T-helper 9 cell (primary cell): ENCODE measurements around the gene KIF5C.
"Not testable (repeated sequence)": the region's sequence is repeated elsewhere in the genome, so short reads cannot be mapped to it uniquely, and the experiment has no call there.

Experiments
- DNase-seq: peaks from one replicate; pipeline ENCODE4 v3.0.0-alpha.2; 2020
- total RNA-seq, 2 donors: gene quantifications; one replicate each; lab custom pipeline; 2026; lab: John Stamatoyannopoulos, UW

KIF5C gene
- 97.0 to 131 reads per million in 2 donors for total RNA-seq

- peak; percentile 90 for DNase-seq
These were observed at the start of gene KIF5C for GRCh38 chr2:148874868-148875341. TSS of gene KIF5C (plus strand) at chr2:148875227. CDS start at chr2:148875618, 391 bp downstream.

DNA sequence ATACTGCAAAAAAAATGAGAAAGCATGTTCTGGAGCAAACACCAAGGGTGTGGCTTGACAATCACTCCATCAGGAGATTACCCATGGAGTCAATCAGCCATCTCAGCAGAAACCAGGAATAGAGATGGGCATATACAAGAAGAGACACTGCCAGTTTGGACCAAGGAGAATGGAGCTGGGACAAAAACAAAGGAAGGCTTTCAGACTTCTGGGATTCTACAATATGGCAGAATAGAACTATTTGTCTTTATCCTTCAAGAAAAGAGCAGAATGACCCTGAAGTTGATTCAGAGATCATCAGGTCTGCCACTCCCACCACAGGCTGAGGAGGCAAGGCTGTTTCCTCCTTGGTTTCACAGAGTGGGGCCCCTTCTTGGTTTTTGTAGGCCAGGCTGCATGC, 48.2 kb upstream of the KIF5C start:
- no peak for DNase-seq

DNA sequence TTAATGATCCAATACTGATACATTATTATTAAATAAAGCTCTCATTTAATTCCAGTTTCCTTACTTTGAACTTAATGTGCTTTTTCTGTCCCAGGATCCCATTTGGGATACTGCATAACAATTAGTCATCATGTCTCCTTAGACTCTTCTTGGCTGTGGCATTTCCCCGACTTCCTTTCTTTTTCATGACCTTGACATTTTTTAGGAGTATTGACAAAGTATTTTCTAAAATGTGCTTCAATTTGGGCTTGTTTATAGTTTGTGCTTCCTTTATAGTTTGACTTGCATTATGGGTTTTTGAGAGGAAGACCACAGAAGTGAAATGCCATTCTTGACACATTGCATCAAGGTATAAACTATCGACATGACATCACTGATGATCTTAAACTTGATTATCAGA, 46.1 kb upstream of the KIF5C start:
- no peak for DNase-seq

DNA sequence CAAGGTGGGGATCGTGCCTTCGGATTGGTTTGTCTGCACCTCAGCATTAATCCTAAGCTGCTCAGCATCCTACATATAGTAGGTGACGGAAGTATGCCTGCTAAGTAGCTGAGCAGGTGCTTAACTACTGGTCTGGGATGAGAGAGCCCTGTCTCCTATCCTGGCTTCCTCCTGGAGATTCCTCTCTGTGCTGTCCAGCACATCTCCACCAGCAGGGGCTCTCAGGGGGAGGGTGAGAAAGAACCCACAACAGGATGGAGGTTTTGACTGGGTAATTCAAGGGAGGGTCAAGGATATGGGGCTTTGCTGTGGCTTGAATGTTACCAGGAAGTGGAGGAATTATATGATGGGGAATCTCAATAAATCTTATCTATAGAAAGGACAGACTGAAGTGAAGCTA, 45.4 kb upstream of the KIF5C start:
- DNase-seq = no peak

GRCh38 chr2:148832637-148833036, 42.4 kb upstream of the KIF5C start:
- DNase-seq = no peak

DNA sequence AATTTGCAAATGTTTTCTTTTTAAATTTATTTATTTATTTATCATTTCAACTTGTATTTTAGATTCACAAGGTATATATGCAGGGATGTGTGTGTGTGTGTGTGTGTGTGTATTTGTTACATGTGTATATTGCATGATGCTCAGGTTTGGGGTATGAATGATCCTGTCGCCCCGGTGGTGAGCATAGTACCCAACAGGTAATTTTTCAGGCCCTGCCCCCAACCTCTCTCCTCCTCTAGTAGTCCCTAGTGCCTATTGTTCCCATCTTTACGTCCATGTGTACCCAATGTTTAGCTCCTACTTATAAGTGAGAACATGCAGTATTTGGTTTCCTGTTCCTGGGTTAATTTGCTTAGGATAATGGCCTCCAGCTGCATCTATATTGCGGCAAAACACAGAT, 33.0 kb upstream of the KIF5C start:
- DNase-seq = no peak

GRCh38 chr2:148848146-148848545, 26.9 kb upstream of the KIF5C start:
- DNase-seq = no peak

DNA sequence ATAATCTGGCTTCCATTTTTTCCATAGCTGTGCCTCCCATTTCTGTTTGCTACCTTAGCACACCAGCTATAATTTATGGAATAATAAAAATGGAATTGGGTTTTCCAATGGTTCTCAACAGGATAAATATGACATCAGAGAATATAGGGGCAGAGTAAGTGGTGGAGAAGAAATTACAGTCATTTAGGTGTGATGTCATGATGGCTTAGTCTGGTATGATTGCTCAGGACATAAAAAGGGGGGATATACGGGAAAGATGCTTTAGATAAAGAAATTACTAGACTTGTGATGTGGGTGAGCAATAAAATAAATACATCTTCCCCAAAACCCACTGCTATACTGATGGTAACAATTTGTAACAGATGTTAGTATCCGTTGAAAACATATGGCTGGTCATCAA, 21.6 kb upstream of the KIF5C start:
- no peak for DNase-seq

- DNase-seq = no peak
These were observed 15.0 kb upstream of the KIF5C start for GRCh38 chr2:148860037-148860436.

DNA sequence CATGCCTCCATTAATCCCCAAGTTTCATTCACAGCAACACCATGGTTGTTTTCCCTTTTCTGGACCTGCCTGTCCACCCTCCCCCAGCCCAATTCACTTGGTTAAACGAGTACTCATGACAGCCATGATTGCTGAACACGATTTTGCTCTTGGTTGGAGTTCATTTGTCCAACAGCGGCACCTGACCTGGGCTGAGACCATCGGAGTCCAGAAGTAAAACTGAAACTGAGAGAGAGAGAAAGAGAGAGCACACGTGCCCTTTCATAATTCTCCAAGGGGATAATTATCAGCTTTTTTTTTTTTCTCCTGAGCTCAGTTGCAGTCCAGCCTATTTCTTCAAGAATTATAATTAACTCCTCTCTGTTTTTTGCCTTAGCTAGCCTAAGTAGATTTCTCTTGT, 13.7 kb upstream of the KIF5C start:
- DNase-seq = no peak

DNA sequence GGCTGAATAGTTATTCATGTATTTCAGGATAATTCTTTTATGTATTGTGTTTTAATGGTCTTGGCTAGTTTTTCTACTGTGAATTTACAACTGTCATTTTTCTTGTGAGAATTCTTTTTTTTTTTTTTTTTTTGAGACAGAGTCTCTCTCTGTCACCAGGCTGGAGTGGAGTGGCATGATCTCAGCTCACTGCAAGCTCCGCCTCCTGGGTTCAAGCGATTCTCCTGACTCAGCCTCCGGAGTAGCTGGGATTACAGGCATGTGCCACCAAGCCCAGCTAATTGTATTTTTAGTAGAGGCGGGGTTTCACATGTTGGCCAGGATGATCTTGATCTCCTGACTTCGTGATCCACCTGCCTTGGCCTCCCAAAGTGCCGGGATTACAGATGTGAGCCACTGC, 12.5 kb upstream of the KIF5C start:
- not testable (repeated sequence) for DNase-seq

DNA sequence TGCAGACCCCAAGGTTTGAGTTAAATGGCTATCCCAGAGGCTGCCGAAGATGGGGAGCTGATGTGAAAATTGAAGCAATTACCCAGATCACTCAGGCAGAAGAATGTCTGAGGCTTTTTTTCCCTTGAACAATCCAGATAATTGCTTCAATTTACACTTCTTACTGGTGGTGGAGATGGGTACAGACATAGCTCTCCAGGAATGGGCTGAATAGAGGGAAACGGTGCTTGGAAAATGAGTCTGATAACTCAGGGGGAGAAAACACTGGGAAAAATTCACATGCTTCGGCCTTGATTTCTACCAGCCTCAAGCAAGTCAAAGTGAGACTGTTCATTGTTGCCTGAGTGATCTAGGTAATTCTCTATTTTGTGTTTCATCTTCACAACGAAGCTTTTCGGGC, 9.5 kb upstream of the KIF5C start:
- DNase-seq = no peak

- no peak for DNase-seq
These were observed 8.9 kb upstream of the KIF5C start for GRCh38 chr2:148866091-148866490.

GRCh38 chr2:148867079-148867769, 7.8 kb upstream of the KIF5C start:
- no peak for DNase-seq

- DNase-seq = peak; percentile 13
These were observed 492 bp downstream of the KIF5C start for GRCh38 chr2:148875387-148876051.

DNA sequence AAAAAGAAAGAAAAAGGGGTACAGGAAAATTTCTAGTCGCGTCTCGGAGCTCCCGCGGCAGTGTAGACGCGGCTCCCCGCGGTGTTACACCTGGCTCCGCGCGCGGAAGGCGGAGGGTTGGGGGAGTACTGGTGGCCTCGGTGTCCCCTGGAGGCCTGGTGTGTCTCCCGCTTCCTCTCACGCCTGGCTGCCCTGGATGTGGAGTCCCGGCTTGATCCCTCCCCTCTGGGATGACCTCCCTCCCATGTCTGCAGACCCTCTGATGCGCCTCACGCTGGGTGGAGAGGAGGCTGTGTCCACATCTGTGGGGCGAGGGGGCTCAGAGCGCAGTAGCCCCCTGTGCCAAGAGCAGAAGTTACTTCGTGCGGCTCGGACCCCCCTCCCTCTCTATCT, 1.2 kb downstream of the KIF5C start:
- peak; percentile 13 for DNase-seq

DNA sequence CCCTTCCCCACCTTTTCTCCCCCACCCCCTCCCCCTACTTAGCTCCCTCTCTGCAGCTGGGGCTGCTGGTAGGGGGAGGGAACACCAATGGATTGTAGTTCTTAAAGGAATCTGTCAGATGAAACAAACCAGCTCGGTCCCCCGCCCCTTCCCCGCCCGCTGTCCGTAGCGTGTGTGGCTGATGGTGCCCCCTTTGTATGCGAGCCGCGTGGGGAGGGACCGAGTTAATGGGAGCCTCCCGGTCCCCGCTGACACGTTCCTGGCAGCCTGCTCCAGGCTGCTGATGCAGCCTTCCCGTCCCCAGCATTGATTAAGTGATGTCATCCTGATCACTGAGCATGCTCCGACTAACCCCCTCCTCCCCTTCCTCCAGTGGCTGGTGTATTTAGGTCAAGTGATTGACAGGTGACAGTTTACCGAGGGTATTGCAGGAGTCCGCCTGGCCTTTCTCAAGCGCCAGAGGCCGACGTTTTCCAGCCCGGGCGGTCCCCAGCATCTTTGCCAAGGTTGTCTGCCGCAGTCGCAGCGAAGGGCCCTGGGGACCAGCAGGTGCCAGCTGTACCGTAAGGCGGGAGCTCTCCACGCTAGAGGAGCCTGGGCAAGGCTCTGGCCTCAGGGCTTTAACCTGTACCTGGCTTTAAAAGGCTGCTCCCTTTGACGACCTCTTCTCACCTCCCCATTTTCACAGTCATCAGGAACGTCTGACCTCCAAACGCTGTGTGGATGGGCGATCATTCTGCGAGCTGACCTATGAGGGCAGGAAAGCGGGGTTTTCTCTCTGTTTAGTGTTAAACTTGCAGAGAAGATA, 1.8 kb downstream of the KIF5C start:
- DNase-seq = peak; percentile 52

- DNase-seq = no peak
These were observed 2.3 kb downstream of the KIF5C start for GRCh38 chr2:148877403-148877740.

- DNase-seq = no peak
These were observed 5.6 kb downstream of the KIF5C start for GRCh38 chr2:148880636-148881035.

- no peak for DNase-seq
These were observed 7.0 kb downstream of the KIF5C start for GRCh38 chr2:148882051-148882450.

GRCh38 chr2:148885209-148885608, 10.2 kb downstream of the KIF5C start:
- no peak for DNase-seq

GRCh38 chr2:148885988-148886387, 11.0 kb downstream of the KIF5C start:
- DNase-seq = no peak

- DNase-seq = no peak
These were observed 12.4 kb downstream of the KIF5C start for GRCh38 chr2:148887350-148888002.
